ENCODE measurements around the gene POLR2E.
A peak's percentile ranks its signal among the peaks of the same experiment; 100 is the strongest.

POLR2E gene

DNA sequence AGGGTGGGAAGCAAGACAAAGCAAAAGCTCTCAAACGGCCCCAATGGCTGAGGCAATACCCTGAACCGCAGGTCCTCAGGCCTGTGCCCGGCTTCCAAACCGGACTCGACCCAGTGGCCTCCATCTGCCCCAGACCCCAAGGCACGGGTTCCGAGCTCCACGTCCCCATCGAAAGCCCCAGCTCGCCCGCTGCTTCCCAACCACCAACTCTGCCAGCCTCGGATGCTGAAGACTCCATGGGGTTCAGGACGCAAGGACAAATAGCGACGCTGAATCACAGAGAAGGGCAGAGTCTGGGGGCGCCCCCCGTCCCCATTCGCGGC, 559 bp downstream of the POLR2E start:
- no peak for DNase-seq (ENCODE audit: low spot score)

- DNase-seq (ENCODE audit: low spot score) = no peak
These were observed 1.2 kb downstream of the POLR2E start for GRCh38 chr19:1093811-1094553.

DNA sequence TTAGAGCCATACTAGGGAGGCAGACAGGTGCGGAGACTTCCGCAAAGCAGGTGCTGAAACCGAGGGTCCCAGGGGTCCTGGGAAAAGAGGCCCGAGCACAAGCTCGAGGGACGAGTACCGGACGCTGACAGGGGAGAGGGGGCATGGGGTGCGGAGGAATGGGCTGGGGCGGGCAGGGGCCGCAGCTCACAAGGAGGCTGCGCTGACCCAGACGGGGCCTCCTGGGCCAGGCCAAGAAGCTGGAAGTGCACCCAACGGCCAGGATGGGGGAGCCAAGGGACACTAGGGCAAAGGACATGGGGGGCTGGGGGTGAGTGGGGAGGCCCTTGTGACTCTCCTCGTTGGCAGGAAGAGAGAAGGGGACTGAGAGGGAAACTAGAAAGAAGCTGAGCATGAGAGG, 1.8 kb downstream of the POLR2E start:
- no peak for DNase-seq (ENCODE audit: low spot score)

- no peak for DNase-seq (ENCODE audit: low spot score)
These were observed 3.5 kb downstream of the POLR2E start for GRCh38 chr19:1091544-1092175.

GRCh38 chr19:1090731-1091543, 4.2 kb downstream of the POLR2E start:
- DNase-seq (ENCODE audit: low spot score) = no peak

DNA sequence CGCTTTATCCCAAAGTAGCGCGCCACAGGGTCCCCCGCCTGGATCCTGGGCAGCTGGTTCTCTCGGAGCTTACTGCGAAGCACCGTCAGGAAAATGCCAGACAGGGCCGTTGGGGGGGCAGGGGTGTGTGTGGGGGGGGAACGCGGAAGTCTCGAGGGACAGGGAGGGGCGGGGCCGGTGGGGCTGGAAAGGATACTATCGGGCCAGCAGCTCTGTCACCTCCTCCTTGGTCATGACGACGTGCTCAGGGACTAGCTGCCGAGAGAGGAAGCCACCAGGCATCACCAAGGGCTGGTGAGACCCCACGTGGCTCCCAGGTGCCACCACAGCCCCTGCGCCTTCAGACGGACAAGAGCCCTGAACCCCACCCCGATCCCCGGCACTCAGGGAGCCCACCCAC, 5.3 kb downstream of the POLR2E start:
- no peak for DNase-seq (ENCODE audit: low spot score)

DNA sequence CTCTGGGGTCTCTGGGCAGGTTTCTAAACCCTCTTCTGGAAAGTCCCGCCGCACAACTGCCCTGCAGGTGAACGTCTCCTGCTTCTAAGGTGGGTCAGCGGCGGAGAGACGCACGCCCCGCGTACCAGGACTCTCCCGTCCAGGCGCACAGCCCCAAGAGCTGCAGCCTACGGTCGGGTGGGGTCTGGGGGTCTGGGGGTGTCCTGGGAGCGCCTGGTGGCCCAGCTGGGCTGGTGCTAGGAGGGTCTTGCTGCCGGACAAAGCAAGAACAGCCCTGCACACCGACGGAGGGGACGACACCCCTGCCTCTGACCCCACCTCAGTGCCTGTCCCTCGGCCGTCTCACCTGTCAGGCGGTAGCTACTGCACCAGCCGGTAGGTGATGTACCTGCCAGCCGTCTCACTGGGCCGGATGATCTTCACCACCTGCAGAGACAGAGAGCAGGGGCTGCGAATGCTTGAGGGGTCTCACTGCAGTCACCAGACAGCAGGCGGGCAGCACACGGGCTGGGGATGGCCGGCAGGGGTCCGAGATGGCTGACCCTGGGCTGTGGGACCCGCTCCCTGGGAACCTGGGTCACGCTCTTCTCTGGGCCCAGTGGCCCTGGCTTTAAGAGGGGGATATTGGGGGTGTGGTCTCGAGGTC, 5.9 kb downstream of the POLR2E start:
- DNase-seq (ENCODE audit: low spot score) = no peak

- no peak for DNase-seq (ENCODE audit: low spot score)
These were observed 6.7 kb downstream of the POLR2E start for GRCh38 chr19:1088416-1089010.

- no peak for DNase-seq (ENCODE audit: low spot score)
These were observed 7.3 kb downstream of the POLR2E start for GRCh38 chr19:1087813-1088415.

- no peak for DNase-seq (ENCODE audit: low spot score)
These were observed 8.6 kb downstream of the POLR2E start for GRCh38 chr19:1086613-1087012.

DNA sequence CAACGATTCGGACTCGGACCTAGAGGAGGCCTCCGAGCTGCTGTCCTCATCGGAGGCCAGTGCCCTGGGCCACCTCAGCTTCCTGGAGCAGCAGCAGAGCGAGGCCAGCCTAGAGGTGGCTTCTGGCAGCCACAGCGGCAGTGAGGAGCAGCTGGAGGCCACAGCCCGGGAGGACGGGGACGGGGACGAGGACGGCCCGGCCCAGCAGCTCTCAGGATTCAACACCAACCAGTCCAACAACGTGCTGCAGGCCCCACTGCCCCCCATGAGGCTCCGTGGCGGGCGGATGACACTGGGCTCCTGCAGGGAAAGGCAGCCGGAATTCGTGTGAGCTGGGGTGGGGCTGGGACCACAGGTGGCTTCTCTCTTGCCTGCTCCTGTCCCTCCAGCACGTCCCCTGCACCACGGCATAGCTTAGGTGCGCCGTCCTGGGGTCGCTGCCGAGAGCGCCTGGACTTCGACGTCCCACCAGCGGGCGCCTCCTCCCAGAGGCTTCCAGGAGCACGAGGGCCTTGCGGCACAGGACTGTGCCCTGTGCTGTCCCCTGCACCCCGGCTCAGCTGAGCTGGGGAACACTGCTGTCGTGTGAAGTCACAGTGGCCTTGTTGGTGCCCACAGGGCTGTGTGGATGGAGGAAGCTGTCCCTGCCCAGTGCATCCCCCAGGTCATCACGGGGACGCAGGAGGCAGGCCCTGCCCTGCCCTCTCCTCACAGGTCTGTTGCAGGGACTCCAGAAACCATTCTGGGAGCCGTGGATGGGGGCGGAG, 9.3 kb downstream of the POLR2E start:
- no peak for DNase-seq (ENCODE audit: low spot score)

- no peak for DNase-seq (ENCODE audit: low spot score)
These were observed 10.0 kb downstream of the POLR2E start for GRCh38 chr19:1085053-1085658.

DNA sequence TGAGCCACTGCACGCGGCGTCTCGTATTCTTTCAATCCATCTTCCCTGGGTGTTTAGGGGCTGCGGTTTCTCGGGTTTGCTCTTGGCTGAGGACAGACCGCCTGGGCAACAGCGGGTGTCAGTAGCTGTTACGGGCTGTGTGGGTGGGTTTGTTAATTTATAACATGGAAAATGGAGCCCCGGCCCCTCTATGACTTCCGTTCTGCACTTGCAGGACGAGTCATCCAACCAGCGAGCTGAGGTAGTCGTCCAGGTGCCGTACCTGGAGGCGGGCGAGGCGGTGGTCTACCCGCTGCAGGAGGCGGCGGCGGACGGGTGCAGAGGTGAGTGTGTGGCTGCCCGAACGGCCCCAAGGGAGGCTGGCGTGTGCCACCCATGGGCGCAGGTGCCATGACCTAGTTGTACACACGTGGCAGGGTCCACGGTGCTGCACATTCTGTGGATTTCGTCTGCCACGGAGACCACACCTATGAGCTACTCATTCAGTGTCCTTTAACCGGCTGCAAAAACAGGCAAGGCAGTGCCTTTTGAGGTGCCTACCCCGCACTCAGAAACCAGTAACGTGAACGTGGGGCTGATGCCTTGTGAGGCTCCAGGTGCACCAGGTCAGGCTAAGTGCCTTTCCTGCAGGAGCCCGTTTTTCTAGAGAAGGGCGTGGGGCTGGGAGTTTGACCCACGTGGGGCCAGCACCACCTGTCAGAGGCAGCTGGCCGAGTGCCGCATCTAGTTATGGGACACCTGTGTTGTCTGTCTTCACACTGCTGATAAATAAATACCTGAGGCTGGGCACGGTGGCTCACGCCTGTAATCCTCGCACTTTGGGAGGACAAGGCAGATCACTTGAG, 10.9 kb downstream of the POLR2E start:
- no peak for DNase-seq (ENCODE audit: low spot score)

DNA sequence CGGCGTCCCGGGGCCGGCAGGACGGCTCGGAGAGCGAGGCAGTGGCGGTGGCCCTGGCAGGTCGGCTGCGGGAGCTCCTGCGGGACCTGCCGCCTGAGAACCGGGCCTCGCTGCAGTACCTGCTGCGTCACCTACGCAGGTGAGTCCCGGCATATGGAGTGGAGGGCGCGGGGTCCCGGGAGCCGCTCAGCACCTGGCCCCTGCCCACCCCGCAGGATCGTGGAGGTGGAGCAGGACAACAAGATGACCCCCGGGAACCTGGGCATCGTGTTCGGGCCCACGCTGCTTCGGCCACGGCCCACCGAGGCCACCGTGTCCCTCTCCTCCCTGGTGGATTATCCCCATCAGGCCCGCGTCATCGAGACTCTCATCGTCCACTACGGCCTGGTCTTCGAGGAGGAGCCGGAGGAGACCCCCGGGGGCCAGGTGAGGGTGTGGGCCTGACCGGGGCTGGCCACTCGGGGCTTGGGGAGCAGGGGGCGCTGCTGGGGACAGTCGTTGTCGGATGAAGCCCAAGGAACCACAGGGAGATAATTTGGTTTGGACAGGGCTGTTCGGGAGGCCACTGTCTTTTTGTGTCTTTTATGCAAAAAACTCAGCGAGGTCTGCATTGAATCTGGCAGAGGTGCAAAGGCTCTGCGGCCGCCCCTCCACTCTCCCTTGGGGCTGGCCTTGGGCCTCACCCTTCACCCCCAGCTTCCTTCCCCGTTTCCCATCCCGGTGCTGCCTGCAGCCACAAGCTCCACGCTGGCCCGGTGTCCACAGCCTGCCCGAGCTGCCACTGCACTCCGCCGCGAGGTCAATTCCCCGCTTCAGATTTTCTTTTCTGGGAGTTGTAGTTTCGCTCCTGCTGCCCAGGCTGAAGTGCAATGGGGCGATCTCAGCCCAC, 12.0 kb downstream of the POLR2E start:
- no peak for DNase-seq (ENCODE audit: low spot score)

GRCh38 chr19:1082165-1082927, 12.8 kb downstream of the POLR2E start:
- peak; percentile 78 for DNase-seq (ENCODE audit: low spot score)

GRCh38 chr19:1081301-1082164, 13.6 kb downstream of the POLR2E start:
- DNase-seq (ENCODE audit: low spot score) = no peak

Data from LoVo (cell line).